ENCODE data around the gene ADGRL3.

Gene ADGRL3

GRCh38 chr4:61799794-61800193, 599.7 kb downstream of the ADGRL3 start:
- no peak overlapping the region for H3K4me3 ChIP-seq (ENCODE audit: low read depth, low read length, poor library complexity, severe bottlenecking)
- H4K20me1 ChIP-seq (ENCODE audit: insufficient read depth, low read length) = no peaks in the 10 kb centered on the region
- H3K9me3 ChIP-seq (ENCODE audit: low read length) = no peaks in the 10 kb centered on the region
- H3K9me2 ChIP-seq (ENCODE audit: low read depth, low read length) = no peaks in the 10 kb centered on the region
- H3K4me1 ChIP-seq (ENCODE audit: insufficient read depth, low read length, severe bottlenecking) = no peaks in the 10 kb centered on the region
- H3K27me3 ChIP-seq (ENCODE audit: insufficient read depth, low read length) = no peaks in the 10 kb centered on the region
- H2AFZ ChIP-seq (ENCODE audit: low read length) = no peak overlapping the region
- TF ChIP-seq EZH2 (IDR thresholded peaks at IDR 0.05; ENCODE audit: borderline replicate concordance, low read length) = no peak
- TF ChIP-seq CTCF (IDR thresholded peaks at IDR 0.05; ENCODE audit: low read length) = no peak
- H3F3A ChIP-seq (ENCODE audit: insufficient read depth, low read length) = no peaks in the 10 kb centered on the region
- H3K36me3 ChIP-seq (ENCODE audit: insufficient read depth, low read length) = no peaks in the 10 kb centered on the region
- no peaks in the 10 kb centered on the region for H3K79me2 ChIP-seq (ENCODE audit: insufficient read depth, low read length)
- no peak overlapping the region for H3K4me2 ChIP-seq (ENCODE audit: low read length)
- no peak overlapping the region for H3K9ac ChIP-seq (ENCODE audit: low read length)
- no peak overlapping the region for H3K27ac ChIP-seq (ENCODE audit: low read depth, low read length, poor library complexity, severe bottlenecking)

- Histone ChIP-seq H3K9me2 (ENCODE audit: low read depth, low read length) (no peaks in the 10 kb centered on the region), H2AFZ (ENCODE audit: low read length) (no peak overlapping the region), H3K79me2 (ENCODE audit: insufficient read depth, low read length) (no peaks in the 10 kb centered on the region), H3F3A (ENCODE audit: insufficient read depth, low read length) (no peaks in the 10 kb centered on the region), H3K4me2 (ENCODE audit: low read length) (no peak overlapping the region), H3K9me3 (ENCODE audit: low read length) (no peaks in the 10 kb centered on the region), H3K27ac (ENCODE audit: low read depth, low read length, poor library complexity, severe bottlenecking) (no peak overlapping the region), H3K36me3 (ENCODE audit: insufficient read depth, low read length) (no peaks in the 10 kb centered on the region), H3K4me1 (ENCODE audit: insufficient read depth, low read length, severe bottlenecking) (no peaks in the 10 kb centered on the region), H4K20me1 (ENCODE audit: insufficient read depth, low read length) (no peaks in the 10 kb centered on the region), H3K27me3 (ENCODE audit: insufficient read depth, low read length) (no peaks in the 10 kb centered on the region), H3K9ac (ENCODE audit: low read length) (no peak overlapping the region), H3K4me3 (ENCODE audit: low read depth, low read length, poor library complexity, severe bottlenecking) (no peak overlapping the region)
- TF ChIP-seq EZH2 (IDR thresholded peaks at IDR 0.05; ENCODE audit: borderline replicate concordance, low read length) = no peak
- TF ChIP-seq CTCF (IDR thresholded peaks at IDR 0.05; ENCODE audit: low read length) = no peak
These were observed 605.1 kb downstream of the ADGRL3 start for GRCh38 chr4:61805227-61805626.

- Histone ChIP-seq H3K36me3 (ENCODE audit: insufficient read depth, low read length) (no peaks in the 10 kb centered on the region), H3K9me2 (ENCODE audit: low read depth, low read length) (no peaks in the 10 kb centered on the region), H3K4me2 (ENCODE audit: low read length) (no peak overlapping the region), H4K20me1 (ENCODE audit: insufficient read depth, low read length) (no peaks in the 10 kb centered on the region), H3K9ac (ENCODE audit: low read length) (no peak overlapping the region), H3K4me3 (ENCODE audit: low read depth, low read length, poor library complexity, severe bottlenecking) (no peak overlapping the region), H3K9me3 (ENCODE audit: low read length) (no peaks in the 10 kb centered on the region), H3K4me1 (ENCODE audit: insufficient read depth, low read length, severe bottlenecking) (no peaks in the 10 kb centered on the region), H3K27ac (ENCODE audit: low read depth, low read length, poor library complexity, severe bottlenecking) (no peak overlapping the region), H2AFZ (ENCODE audit: low read length) (no peak overlapping the region), H3K79me2 (ENCODE audit: insufficient read depth, low read length) (no peaks in the 10 kb centered on the region), H3F3A (ENCODE audit: insufficient read depth, low read length) (no peaks in the 10 kb centered on the region), H3K27me3 (ENCODE audit: insufficient read depth, low read length) (no peaks in the 10 kb centered on the region)
- no peak for TF ChIP-seq CTCF (IDR thresholded peaks at IDR 0.05; ENCODE audit: low read length)
- no peak for TF ChIP-seq EZH2 (IDR thresholded peaks at IDR 0.05; ENCODE audit: borderline replicate concordance, low read length)
These were observed 605.9 kb downstream of the ADGRL3 start for GRCh38 chr4:61805979-61806378.

Data from OCI-LY1 (cell line).